ENCODE measurements around the gene DCLK1. TPM values are rescaled to one million over a fixed set of nuclear protein-coding genes. Genes with fewer than 3 reads are reported as not detected.
"Not testable (repeated sequence)": the region's sequence is repeated elsewhere in the genome, so short reads cannot be mapped to it uniquely, and the experiment has no call there.

DCLK1 gene
- total RNA-seq, 2 experiments from 2014 or later = not detected

GRCh38 chr13:36089130-36089647 lies 42.0 kb downstream of the DCLK1 start:
- POLR2A ChIA-PET = no interaction called here

DNA sequence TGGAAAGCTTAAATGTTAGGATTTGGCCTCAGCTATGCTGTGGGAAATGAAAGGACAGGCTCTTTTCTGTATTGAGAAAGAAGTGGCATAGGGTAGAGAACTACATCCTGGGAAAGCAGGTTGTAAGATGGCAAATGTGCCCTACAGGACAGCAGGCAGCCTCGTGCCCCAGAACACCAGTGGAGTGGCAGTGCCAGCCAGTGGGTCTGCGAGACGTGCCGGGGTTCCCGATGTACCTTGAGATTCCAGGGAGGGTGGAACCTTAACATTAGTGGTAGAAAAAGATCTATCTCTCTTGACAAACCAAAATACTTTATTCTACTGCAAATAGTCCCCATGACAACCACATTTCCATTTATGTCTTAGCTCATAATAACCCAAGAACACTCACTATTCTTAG lies 42.7 kb downstream of the DCLK1 start:
- ChIA-PET POLR2A (no interaction called here), CTCF (no interaction called here)

More at GRCh38 chr13:36089130-36089647, 42.0 kb downstream of the DCLK1 start:
- CTCF ChIA-PET = no interaction called here

DNA sequence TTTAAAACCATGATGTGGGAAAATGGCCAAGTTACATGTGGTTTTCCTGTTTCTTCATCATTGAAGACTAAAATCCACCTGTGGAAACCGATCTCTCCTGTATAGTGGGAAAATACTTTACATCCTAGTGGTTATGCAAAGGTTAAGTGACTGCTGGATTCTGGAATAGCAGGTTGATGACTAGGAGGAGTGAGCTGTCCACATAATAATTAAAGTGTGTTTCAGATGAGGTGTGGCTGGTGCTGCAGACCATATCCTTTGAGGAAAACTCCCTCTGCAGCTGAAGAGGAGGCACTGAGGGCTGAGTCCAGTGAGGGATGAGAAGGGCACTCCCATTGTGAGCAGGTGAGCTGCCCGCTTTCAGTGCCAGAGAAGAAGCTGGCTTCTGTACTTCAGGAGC lies 43.2 kb downstream of the DCLK1 start:
- ChIA-PET CTCF (no interaction called here), POLR2A (no interaction called here)

DNA sequence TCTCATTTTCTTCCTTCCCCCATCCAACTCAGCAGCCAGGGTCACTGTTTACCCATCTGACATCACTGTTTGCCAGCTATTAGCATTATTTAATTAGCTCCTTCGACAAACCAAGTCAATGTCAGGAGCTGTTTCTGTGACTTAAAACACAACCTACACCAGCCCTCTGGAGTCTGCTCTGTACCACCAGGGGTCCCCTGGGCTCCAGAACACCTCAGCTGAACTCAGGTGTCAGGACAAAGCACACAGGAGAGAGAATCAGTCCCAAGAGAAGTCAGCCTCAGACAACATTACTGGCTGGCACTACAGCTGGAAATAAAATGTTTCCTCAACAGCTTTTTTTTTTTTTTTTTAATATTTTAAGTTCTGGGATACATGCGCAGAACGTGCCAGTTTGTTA lies 45.1 kb downstream of the DCLK1 start:
- POLR2A ChIA-PET = interaction anchor here (0.6 kb wide), 1 partner anchor 38 kb away, joined by 4 read pairs; no protein-coding TSS in a partner anchor
- CTCF ChIA-PET = no interaction called here

DNA sequence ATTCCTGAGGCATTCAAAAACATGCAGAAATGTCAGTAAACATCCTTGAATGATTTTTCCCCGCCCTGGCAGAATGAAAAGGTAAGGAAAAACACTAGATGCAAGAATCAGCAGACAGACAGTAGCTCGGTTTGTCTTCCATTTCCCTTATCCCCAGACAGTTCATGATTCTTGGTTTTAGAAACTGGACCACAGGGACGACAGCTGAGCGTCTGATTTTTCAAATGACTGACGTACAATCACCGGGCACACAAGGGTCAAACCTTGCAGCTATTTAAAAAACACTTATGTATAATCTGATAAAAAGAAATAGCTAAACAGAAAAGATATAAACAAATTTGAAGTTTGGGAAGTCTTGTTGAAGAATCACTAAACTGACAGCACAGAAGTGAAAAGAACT lies 47.1 kb downstream of the DCLK1 start:
- ChIA-PET CTCF (no interaction called here), POLR2A (no interaction called here)

GRCh38 chr13:36082806-36083205 lies 48.4 kb downstream of the DCLK1 start:
- CTCF ChIA-PET = no interaction called here
- POLR2A ChIA-PET = no interaction called here

GRCh38 chr13:36082396-36082795 lies 48.8 kb downstream of the DCLK1 start:
- ChIA-PET CTCF (no interaction called here), POLR2A (no interaction called here)

DNA sequence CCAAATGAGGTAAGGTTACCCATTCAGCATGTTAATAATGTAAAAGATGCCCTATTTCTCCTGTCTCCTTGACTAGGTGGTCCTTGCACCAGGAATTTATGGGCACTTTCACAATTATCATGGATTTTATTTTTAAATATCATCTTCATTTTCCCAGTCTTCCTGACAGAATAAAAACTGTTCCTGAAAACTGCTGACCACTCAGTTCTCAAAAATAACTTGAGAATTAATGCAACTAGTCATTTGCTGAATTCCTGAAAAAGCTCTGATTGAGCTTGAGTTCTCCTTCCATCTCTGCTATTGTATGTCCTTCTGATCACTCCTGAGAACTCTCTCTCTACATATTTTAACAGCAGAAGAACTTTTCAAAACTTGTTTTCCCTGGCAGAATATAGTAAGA lies 55.0 kb downstream of the DCLK1 start:
- CTCF ChIA-PET = no interaction called here
- POLR2A ChIA-PET = no interaction called here

GRCh38 chr13:36074659-36075058 lies 56.5 kb downstream of the DCLK1 start:
- ChIA-PET POLR2A (no interaction called here), CTCF (no interaction called here)

- ChIA-PET POLR2A (no interaction called here), CTCF (no interaction called here)
These were observed 58.8 kb downstream of the DCLK1 start for GRCh38 chr13:36072152-36072935.

DNA sequence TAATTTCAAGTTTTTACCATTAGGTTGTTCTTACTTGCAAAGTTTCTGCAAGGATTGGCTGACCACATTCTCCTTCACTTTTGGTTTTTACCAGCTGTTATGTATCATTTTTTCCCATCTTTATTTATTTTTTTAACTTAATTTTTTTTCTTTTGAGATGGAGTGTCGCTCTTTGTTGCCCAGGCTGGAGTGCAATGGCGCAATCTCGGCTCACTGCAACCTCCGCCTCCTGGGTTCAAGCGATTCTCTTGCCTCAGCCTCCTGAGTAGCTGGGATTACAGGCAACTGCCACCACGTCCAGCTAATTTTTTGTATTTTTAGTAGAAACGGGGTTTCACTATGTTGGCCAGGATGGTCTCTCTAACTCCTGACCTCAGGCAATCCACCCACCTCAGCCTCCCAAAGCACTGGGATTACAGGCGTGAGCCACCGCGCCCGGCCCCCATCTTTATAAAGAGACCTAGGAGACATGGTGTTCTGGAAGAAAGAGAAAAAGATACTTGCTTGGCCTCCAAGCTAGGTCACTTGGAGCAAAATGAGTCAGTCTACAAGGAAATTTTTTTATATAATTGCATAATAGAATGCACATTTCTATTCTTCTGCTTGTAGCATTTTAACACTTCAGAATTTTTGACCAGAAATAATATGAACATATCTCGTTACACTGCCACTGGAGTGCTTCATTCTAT lies 60.5 kb downstream of the DCLK1 start:
- CTCF ChIA-PET, POLR2A ChIA-PET: not testable (repeated sequence)

- ChIA-PET POLR2A (no interaction called here), CTCF (no interaction called here)
These were observed 61.3 kb downstream of the DCLK1 start for GRCh38 chr13:36069881-36070366.

DNA sequence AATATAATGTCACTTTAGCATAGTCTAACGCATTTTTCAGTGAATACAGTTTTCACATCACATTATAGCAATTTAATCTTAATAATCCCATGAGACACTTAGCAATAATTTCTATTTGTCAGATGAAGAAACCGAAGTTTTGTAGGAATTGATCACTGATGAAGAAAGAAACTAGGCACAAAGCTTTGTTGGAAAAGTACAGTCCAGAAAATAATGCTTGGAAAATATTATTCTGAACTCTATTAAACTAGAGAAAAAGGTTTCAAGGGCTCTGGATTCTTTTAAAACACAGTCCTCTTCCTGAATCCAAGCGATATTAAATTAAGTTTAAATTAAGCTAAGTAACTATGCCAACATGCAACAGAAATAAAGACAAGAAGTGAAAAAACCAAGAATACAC lies 62.2 kb downstream of the DCLK1 start:
- CTCF ChIA-PET = no interaction called here
- POLR2A ChIA-PET = no interaction called here

- ChIA-PET POLR2A (no interaction called here), CTCF (no interaction called here)
These were observed 62.6 kb downstream of the DCLK1 start for GRCh38 chr13:36068566-36068965.

- ChIA-PET CTCF (no interaction called here), POLR2A (no interaction called here)
These were observed 63.3 kb downstream of the DCLK1 start for GRCh38 chr13:36067746-36068381.

- POLR2A ChIA-PET = no interaction called here
- CTCF ChIA-PET = no interaction called here
These were observed 68.9 kb downstream of the DCLK1 start for GRCh38 chr13:36062249-36062648.

- POLR2A ChIA-PET = no interaction called here
- CTCF ChIA-PET = no interaction called here
These were observed 69.6 kb downstream of the DCLK1 start for GRCh38 chr13:36061621-36062020.

DNA sequence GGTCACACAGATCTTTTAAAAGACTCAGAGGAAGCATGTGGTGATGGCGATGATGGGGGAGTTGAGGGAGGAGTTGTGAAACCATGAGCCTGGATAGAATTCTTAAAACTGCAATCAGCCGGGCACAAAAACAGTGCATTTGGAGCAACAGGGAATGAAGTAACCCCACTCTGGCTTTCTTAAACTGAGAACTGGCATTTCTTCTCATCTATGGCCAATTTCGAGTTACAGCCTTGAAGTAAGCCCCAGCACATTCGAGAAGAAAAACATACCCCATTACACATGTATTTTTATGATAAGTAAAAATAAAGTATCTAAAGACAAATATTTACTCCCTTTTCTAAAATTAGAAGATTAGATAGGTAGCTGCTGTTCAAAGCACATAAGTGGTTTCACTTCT lies 70.1 kb downstream of the DCLK1 start:
- ChIA-PET CTCF (no interaction called here), POLR2A (no interaction called here)

- ChIA-PET POLR2A (no interaction called here), CTCF (no interaction called here)
These were observed 71.9 kb downstream of the DCLK1 start for GRCh38 chr13:36059321-36059720.

DNA sequence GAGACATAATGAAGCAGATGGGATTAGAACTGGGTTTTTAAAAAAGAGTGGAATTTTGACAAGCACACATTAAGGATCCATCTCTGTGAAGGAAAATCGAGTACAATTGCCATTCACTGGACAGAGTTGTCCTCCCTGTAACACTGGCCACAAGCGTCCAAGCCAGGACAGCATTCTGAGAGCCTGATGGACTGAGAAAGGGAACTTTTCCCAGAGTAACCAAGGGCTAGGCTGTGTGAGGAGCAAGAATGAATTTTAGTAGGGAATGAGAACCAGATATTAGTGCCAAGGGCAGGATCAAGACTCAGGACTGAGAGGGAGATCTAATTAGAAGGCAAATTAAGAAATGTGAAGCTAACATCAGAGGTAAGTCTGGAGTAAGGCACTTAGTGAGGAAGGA lies 73.1 kb downstream of the DCLK1 start:
- CTCF ChIA-PET = no interaction called here
- POLR2A ChIA-PET = no interaction called here

- CTCF ChIA-PET = no interaction called here
- POLR2A ChIA-PET = no interaction called here
These were observed 73.6 kb downstream of the DCLK1 start for GRCh38 chr13:36057547-36057946.
